Osteocyte (in vitro differentiated cells): ENCODE measurements around the gene XAB2. TPM values are rescaled to one million over a fixed set of nuclear protein-coding genes. Genes with fewer than 3 reads are reported as not detected.

ENCODE experiments used
- DNase-seq: peaks from one replicate; pipeline ENCODE4 v3.0.0; 2021; ENCODE audit warnings: mixed read lengths; ENCODE audit not compliant: unreplicated experiment; ENCODE audit errors: extremely low spot score
- H3K27ac Mint-ChIP-seq: one replicate; pipeline ENCODE4 v1.8.0; 2021; ENCODE audit warnings: mild to moderate bottlenecking, mixed read lengths; ENCODE audit not compliant: unreplicated experiment
- H3K27me3 Mint-ChIP-seq: one replicate; pipeline ENCODE4 v1.8.0; 2021; ENCODE audit warnings: mixed read lengths; ENCODE audit not compliant: unreplicated experiment
- H3K36me3 Mint-ChIP-seq: one replicate; pipeline ENCODE4 v1.8.0; 2021; ENCODE audit warnings: mixed read lengths; ENCODE audit not compliant: unreplicated experiment
- H3K4me1 Mint-ChIP-seq: one replicate; pipeline ENCODE4 v1.8.0; 2021; ENCODE audit warnings: mixed read lengths; ENCODE audit not compliant: unreplicated experiment
- H3K4me3 Mint-ChIP-seq: one replicate; pipeline ENCODE4 v1.8.0; 2021; ENCODE audit warnings: mild to moderate bottlenecking, moderate library complexity, mixed read lengths; ENCODE audit not compliant: unreplicated experiment
- H3K9me3 Mint-ChIP-seq: one replicate; pipeline ENCODE4 v1.8.0; 2021; ENCODE audit warnings: mixed read lengths; ENCODE audit not compliant: unreplicated experiment
- long read RNA-seq: library from polyadenylated mRNA; unstranded; transcript quantifications from one replicate; pipeline ENCODE4 v2.0.0, GENCODE V29; 2021
- total RNA-seq: library from RNA; stranded (reverse); gene quantifications from 2 replicates; pipeline ENCODE4 v1.2.1, GENCODE V29; 2021
- TF ChIP-seq, protein P1 (sequence below): fragments of 200-600 bp; sonication (generic); IDR thresholded peaks from 2 replicates; pipeline ENCODE4 v1.5.0; 2021; ENCODE audit warnings: antibody characterized with exemption, mild to moderate bottlenecking, moderate library complexity

Gene XAB2
- 40.9 and 41.7 TPM in 2 replicates for total RNA-seq
- long read RNA-seq, transcript XAB2-201 (19 exons, 2,667 nt): major isoform, 32 of 47 reads
- long read RNA-seq, partial matches to known transcripts: 9 of 47 reads
- long read RNA-seq, other reads (novel, unspliced or antisense): 6 of 47 reads

- Mint-ChIP-seq H3K27me3 (no peaks in the 10 kb centered on the region), H3K36me3 (no peaks in the 10 kb centered on the region), H3K9me3 (no peaks in the 10 kb centered on the region), H3K4me1 (peaks cover 30% of the 10 kb centered on the region), H3K27ac (peak within 1 kb of the TSS; percentile 97), H3K4me3 (peak within 1 kb of the TSS; percentile 96)
- TF ChIP-seq, protein P1, sequence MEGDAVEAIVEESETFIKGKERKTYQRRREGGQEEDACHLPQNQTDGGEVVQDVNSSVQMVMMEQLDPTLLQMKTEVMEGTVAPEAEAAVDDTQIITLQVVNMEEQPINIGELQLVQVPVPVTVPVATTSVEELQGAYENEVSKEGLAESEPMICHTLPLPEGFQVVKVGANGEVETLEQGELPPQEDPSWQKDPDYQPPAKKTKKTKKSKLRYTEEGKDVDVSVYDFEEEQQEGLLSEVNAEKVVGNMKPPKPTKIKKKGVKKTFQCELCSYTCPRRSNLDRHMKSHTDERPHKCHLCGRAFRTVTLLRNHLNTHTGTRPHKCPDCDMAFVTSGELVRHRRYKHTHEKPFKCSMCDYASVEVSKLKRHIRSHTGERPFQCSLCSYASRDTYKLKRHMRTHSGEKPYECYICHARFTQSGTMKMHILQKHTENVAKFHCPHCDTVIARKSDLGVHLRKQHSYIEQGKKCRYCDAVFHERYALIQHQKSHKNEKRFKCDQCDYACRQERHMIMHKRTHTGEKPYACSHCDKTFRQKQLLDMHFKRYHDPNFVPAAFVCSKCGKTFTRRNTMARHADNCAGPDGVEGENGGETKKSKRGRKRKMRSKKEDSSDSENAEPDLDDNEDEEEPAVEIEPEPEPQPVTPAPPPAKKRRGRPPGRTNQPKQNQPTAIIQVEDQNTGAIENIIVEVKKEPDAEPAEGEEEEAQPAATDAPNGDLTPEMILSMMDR: no peak
- peak; percentile 98 for DNase-seq
Measured at GRCh38 chr19:7629347-7630054, at the start of gene XAB2, which contains the start of gene PET100. XAB2 (minus strand) TSS chr19:7629545; CDS start chr19:7629527, 18 bp downstream. PET100 (plus strand) TSS chr19:7629793; CDS start chr19:7629834, 41 bp downstream.

DNA sequence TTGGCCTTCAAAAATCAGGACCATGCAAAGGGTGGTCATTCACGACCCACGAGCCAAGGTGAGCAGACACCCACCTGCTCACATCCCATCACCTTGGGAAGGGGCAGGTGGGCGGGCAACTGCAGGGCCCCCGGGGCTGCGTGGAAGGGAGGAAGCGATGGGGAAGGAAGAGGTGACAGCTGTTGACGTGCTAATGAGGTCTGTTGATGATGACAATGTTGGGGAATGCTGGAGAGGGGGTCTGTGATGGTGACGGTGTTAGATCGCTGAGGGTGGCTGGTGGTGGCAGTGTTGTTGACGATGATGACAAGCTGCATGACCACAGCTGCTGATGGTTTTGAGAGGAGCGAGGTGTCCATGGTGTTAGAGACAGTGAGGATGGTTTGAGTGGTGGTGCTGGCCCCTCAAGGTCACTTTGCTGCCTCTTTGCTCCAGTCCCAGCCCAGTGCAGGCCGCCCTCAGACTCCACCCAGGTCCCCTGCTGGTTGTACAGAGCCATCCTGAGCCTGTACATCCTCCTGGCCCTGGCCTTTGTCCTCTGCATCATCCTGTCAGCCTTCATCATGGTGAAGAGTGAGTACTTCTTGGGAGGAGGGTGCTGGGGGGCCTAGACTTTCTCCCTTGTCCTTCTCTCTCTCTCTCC lies 48.4 kb upstream of the XAB2 start:
- TF ChIP-seq, protein P1: no peak
- Mint-ChIP-seq H3K27ac (no peak overlapping the region), H3K4me3 (no peak overlapping the region), H3K27me3 (peaks cover 15% of the 10 kb centered on the region), H3K4me1 (peaks cover 6% of the 10 kb centered on the region), H3K9me3 (no peaks in the 10 kb centered on the region), H3K36me3 (peaks cover 4% of the 10 kb centered on the region)
- DNase-seq: no peak

DNA sequence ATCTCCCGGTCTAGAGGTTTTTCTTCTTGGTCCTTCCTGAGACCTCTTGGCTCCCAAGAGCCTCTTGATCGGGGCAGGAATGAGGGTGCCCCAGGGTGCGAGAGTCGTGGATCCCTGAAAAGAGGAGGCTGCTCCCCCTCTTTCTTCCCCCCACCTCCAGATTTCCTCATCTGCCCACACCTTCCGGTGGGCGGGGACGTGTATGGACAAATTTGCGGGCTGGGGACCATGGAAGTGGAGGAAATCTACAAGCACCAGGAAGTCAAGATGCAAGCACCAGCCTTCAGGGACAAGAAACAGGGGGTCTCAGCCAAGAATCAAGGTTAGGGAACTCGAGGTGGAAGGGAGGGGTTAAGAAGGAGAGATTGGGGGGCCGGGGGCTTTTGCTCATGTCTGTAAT lies 47.5 kb upstream of the XAB2 start, which contains the start of gene MCEMP1:
Gene MCEMP1, plus strand, starts transcription at position 237 of the 400 bp plus-strand sequence. Its CDS starts 31 bp downstream, at position 268.
- DNase-seq: no peak

GRCh38 chr19:7676376-7676775 lies 47.0 kb upstream of the XAB2 start:
- Mint-ChIP-seq H3K4me3 (no peak overlapping the region), H3K27ac (no peak overlapping the region), H3K36me3 (no peaks in the 10 kb centered on the region), H3K4me1 (peaks cover 2% of the 10 kb centered on the region), H3K27me3 (peaks cover 20% of the 10 kb centered on the region), H3K9me3 (no peaks in the 10 kb centered on the region)
- DNase-seq: no peak
- TF ChIP-seq, protein P1: no peak

More for the DNA sequence above, 47.5 kb upstream of the XAB2 start, which contains the start of gene MCEMP1:
- TF ChIP-seq, protein P1: no peak
- no peaks in the 10 kb centered on the region for H3K36me3 Mint-ChIP-seq
- H3K27ac Mint-ChIP-seq: no peak within 1 kb of the TSS
- H3K4me3 Mint-ChIP-seq: no peak within 1 kb of the TSS
- no peaks in the 10 kb centered on the region for H3K9me3 Mint-ChIP-seq
- peaks cover 5% of the 10 kb centered on the region for H3K4me1 Mint-ChIP-seq
- peaks cover 17% of the 10 kb centered on the region for H3K27me3 Mint-ChIP-seq
